HG02884 (cell line): ENCODE measurements around the gene LAMC2.

Experiments used
- ATAC-seq: cut with Tn5 transposase; IDR thresholded peaks from one replicate; pipeline ENCODE4 v1.9.1; 2021; ENCODE audit warnings: mild to moderate bottlenecking, moderate library complexity; ENCODE audit not compliant: unreplicated experiment

LAMC2 gene

GRCh38 chr1:183168308-183168707, 17.8 kb upstream of the LAMC2 start:
- ATAC-seq, result no peak

GRCh38 chr1:183173828-183174227, 12.2 kb upstream of the LAMC2 start:
- no peak for ATAC-seq

GRCh38 chr1:183175631-183176030, 10.4 kb upstream of the LAMC2 start:
- ATAC-seq, result no peak

GRCh38 chr1:183178545-183178944, 7.5 kb upstream of the LAMC2 start:
- ATAC-seq, result no peak

- ATAC-seq, result no peak
Measured at GRCh38 chr1:183179033-183179432, 7.0 kb upstream of the LAMC2 start.

- no peak for ATAC-seq
Measured at GRCh38 chr1:183180218-183180617, 5.8 kb upstream of the LAMC2 start.

GRCh38 chr1:183180634-183181056, 5.4 kb upstream of the LAMC2 start:
- ATAC-seq, result no peak

GRCh38 chr1:183186841-183187240, 777 bp downstream of the LAMC2 start:
- no peak for ATAC-seq

GRCh38 chr1:183188240-183188639, 2.2 kb downstream of the LAMC2 start:
- no peak for ATAC-seq

- no peak for ATAC-seq
Measured at GRCh38 chr1:183191833-183192232, 5.8 kb downstream of the LAMC2 start.

- ATAC-seq, result no peak
Measured at GRCh38 chr1:183193963-183194525, 8.0 kb downstream of the LAMC2 start.

- ATAC-seq, result peak; percentile 94
Measured at GRCh38 chr1:183194527-183195141, 8.6 kb downstream of the LAMC2 start.

GRCh38 chr1:183195142-183195574, 9.1 kb downstream of the LAMC2 start:
- peak; percentile 37 for ATAC-seq

- ATAC-seq, result no peak
Measured at GRCh38 chr1:183197762-183198161, 11.7 kb downstream of the LAMC2 start.

- no peak for ATAC-seq
Measured at GRCh38 chr1:183198463-183198862, 12.4 kb downstream of the LAMC2 start.

- ATAC-seq, result no peak
Measured at GRCh38 chr1:183199304-183199703, 13.2 kb downstream of the LAMC2 start.

- ATAC-seq, result no peak
Measured at GRCh38 chr1:183200451-183200850, 14.4 kb downstream of the LAMC2 start.

- no peak for ATAC-seq
Measured at GRCh38 chr1:183203094-183203493, 17.0 kb downstream of the LAMC2 start.

GRCh38 chr1:183205196-183205781, 19.2 kb downstream of the LAMC2 start:
- no peak for ATAC-seq

GRCh38 chr1:183206538-183207122, 20.6 kb downstream of the LAMC2 start:
- ATAC-seq, result no peak

GRCh38 chr1:183209533-183210158, 23.6 kb downstream of the LAMC2 start:
- no peak for ATAC-seq

- ATAC-seq, result no peak
Measured at GRCh38 chr1:183210681-183211080, 24.6 kb downstream of the LAMC2 start.
